Measurements from ENCODE around the gene RAB35.

The RAB35 gene

GRCh38 chr12:120066341-120066740 lies 50.2 kb downstream of the RAB35 start:
- Histone ChIP-seq H3K9me3 (no peaks in the 10 kb centered on the region), H3K27me3 (no peaks in the 10 kb centered on the region), H3K4me1 (no peaks in the 10 kb centered on the region), H3K4me3 (ENCODE audit: low read depth, low read length) (no peak overlapping the region), H3K36me3 (peaks cover 3% of the 10 kb centered on the region)
- no peak for DNase-seq
- TF ChIP-seq CTCF (IDR thresholded peaks at IDR 0.05; ENCODE audit: low read depth, low read length), result no peak

- no peak for DNase-seq
- Histone ChIP-seq H3K4me1 (no peaks in the 10 kb centered on the region), H3K9me3 (no peaks in the 10 kb centered on the region), H3K36me3 (peaks cover 3% of the 10 kb centered on the region), H3K27me3 (no peaks in the 10 kb centered on the region), H3K4me3 (ENCODE audit: low read depth, low read length) (no peak overlapping the region)
- TF ChIP-seq CTCF (IDR thresholded peaks at IDR 0.05; ENCODE audit: low read depth, low read length), result no peak
These were observed 51.1 kb downstream of the RAB35 start for GRCh38 chr12:120065472-120065871.

DNA sequence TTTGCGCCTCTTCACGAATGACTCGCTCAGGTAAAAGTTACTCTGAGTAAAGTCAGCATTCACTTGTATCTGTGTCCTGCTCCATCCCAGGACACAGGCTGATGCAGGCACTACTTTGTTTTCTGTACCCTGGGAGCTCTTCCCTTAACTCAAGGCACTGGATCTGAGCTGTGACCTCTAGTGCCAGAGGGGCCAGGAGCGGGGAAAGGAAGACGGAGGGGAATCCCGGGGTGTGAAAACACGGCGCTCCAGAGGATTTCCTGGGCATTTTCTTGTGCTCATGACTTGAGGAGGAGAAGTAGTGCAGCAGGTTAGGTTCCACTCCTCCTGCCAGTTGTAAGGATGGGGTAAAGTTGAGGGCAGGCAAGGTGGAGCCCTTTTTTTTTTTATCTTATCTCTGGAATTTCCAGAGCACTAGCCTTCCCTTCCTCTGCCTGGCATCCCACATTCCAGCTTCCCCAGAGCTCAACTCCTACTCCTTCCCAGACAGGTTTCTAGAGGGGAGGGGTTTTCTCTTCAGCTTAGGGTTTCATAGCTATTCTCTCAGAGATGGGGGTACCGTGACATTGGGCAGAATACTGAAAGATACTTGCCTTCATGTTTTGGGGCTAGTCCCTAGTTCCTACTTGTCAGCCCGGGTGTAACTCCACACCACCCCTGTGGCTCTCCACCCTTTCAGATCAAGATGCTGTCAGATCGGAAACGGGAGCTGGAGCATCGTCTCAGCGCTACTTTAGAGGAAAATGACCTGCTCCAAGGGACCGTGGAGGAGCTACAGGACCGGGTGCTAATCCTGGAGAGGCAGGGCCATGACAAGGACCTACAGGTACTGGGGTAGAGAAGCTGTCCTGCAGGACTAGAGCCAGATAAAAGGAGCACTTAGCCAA lies 52.3 kb downstream of the RAB35 start:
- no peaks in the 10 kb centered on the region for H3K9me3 ChIP-seq
- H3K27me3 ChIP-seq, result no peaks in the 10 kb centered on the region
- no peaks in the 10 kb centered on the region for H3K4me1 ChIP-seq
- H3K4me3 ChIP-seq (ENCODE audit: low read depth, low read length), result no peak overlapping the region
- H3K36me3 ChIP-seq, result peaks cover 3% of the 10 kb centered on the region
- no peak for TF ChIP-seq CTCF (IDR thresholded peaks at IDR 0.05; ENCODE audit: low read depth, low read length)
- no peak for DNase-seq

- no peak overlapping the region for H3K4me3 ChIP-seq (ENCODE audit: low read depth, low read length)
- H3K4me1 ChIP-seq, result no peaks in the 10 kb centered on the region
- H3K9me3 ChIP-seq, result no peaks in the 10 kb centered on the region
- DNase-seq, result no peak
- H3K36me3 ChIP-seq, result peaks cover 3% of the 10 kb centered on the region
- no peaks in the 10 kb centered on the region for H3K27me3 ChIP-seq
- TF ChIP-seq CTCF (IDR thresholded peaks at IDR 0.05; ENCODE audit: low read depth, low read length), result no peak
These were observed 53.5 kb downstream of the RAB35 start for GRCh38 chr12:120062976-120063579.

DNA sequence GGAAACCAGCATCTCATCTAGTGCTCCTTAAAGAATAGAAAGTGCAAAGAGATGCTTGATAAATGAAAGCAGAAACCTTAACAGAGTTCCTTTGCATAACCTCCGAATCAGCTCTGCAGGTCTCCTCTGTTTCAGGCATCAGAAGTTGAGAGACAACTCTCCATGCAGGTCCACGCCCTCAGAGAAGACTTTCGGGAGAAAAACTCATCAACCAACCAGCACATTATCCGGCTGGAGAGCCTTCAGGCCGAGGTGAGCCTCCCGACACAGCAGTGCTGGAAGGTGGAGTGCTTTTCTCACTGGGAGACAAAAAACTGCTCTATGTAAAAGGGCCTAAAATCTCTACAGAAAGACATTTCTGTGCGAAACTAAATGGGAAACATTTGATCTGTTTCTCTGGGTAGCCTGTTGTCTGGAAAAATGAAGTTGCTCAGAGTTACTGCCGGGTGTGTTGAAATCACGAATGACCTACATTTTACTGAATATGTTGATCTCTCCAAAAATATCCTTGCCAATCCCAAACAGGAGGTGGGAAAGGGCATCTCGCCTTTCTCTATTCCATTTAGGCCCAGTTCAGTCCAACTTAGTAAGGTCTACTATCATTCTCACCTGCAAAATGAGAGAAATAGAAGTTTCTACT lies 54.9 kb downstream of the RAB35 start:
- TF ChIP-seq CTCF (IDR thresholded peaks at IDR 0.05; ENCODE audit: low read depth, low read length), result no peak
- Histone ChIP-seq H3K9me3 (no peaks in the 10 kb centered on the region), H3K27me3 (no peaks in the 10 kb centered on the region), H3K36me3 (peaks cover 3% of the 10 kb centered on the region), H3K4me1 (no peaks in the 10 kb centered on the region), H3K4me3 (ENCODE audit: low read depth, low read length) (no peak overlapping the region)
- DNase-seq, result no peak

Data from BE2C (cell line).